ENCODE data around the gene SLC22A14.

- no peak for TF ChIP-seq CTCF (IDR thresholded peaks at IDR 0.05; ENCODE audit: low read depth, low read length)
- no peak for TF ChIP-seq POLR2A (IDR thresholded peaks at IDR 0.05; ENCODE audit: extremely low read depth, insufficient read length)
- TF ChIP-seq MAX (IDR thresholded peaks at IDR 0.05; ENCODE audit: low read depth, low read length), result no peak
These were observed 5.8 kb upstream of the SLC22A14 start for GRCh38 chr3:38276081-38276916.
